ENCODE measurements around the gene SMOC2. TPM values are rescaled to one million over a fixed set of nuclear protein-coding genes. Genes with fewer than 3 reads are reported as not detected.

The SMOC2 gene
- total and polyA plus RNA-seq, 2 donors (not counting 1 experiment from before 2014, with no cell fraction given): 0.37 TPM; not detected in 1

DNA sequence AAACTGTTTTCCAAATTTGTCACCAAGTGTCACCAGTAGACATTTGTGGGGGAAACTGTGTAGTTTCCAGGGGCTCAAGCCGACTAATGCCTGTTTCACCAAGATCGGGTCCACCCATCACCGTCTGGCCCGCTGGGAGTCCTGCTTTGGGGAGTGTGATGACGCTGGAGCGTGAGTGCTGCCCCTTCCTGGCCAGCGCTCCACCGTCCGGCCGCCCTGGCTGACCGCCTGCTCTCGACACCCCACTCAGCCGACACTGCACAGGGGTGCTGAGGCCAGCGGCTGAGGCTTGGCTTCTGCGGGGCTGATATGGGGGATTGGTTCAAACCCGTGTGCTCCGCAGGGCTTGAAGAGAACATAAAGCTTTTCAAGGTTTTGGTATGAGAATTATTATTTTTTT is 160.1 kb downstream of the SMOC2 start:
- no peak overlapping the region for H3K27ac ChIP-seq (ENCODE audit: low read length in 2 of 2)
- Mint-ChIP-seq H3K4me1 (no peaks in the 10 kb centered on the region), H3K4me3 (no peak overlapping the region), H3K27ac (no peak overlapping the region), H3K9me3 (ENCODE audit: insufficient read depth) (no peaks in the 10 kb centered on the region), H3K27me3 (no peaks in the 10 kb centered on the region)
- H3K27me3 ChIP-seq (replicated peaks in 1 of 4; ENCODE audit: control extremely low read depth in 1 of 4, control insufficient read depth in 3 of 4, insufficient read depth in 4 of 4, low read length in 3 of 4): no peaks in the 10 kb centered on the region
- no peak for ATAC-seq (ENCODE audit: low read depth)
- ChIA-PET POLR2A (no interaction called here), CTCF (no interaction called here)
- H3K4me3 ChIP-seq (ENCODE audit: control extremely low read depth in 1 of 5, extremely low read depth in 1 of 5, insufficient read depth in 1 of 5, low read depth in 2 of 5, low read length in 4 of 5): no peak overlapping the region
- no peak for DNase-seq
- H3K36me3 ChIP-seq (replicated peaks in 1 of 2; ENCODE audit: control extremely low read depth in 1 of 2, control insufficient read depth in 1 of 2, extremely low read depth in 1 of 2, insufficient read depth in 2 of 2, low read length in 1 of 2): no peaks in the 10 kb centered on the region
- H3K4me1 ChIP-seq (ENCODE audit: control insufficient read depth in 2 of 2, insufficient read depth in 2 of 2, low read length in 2 of 2): no peaks in the 10 kb centered on the region
- TF ChIP-seq EZH2 (IDR thresholded peaks at IDR 0.05; ENCODE audit: borderline replicate concordance, insufficient read depth, low read depth, low read length, poor library complexity, severe bottlenecking): no peak
- TF ChIP-seq, protein P1, sequence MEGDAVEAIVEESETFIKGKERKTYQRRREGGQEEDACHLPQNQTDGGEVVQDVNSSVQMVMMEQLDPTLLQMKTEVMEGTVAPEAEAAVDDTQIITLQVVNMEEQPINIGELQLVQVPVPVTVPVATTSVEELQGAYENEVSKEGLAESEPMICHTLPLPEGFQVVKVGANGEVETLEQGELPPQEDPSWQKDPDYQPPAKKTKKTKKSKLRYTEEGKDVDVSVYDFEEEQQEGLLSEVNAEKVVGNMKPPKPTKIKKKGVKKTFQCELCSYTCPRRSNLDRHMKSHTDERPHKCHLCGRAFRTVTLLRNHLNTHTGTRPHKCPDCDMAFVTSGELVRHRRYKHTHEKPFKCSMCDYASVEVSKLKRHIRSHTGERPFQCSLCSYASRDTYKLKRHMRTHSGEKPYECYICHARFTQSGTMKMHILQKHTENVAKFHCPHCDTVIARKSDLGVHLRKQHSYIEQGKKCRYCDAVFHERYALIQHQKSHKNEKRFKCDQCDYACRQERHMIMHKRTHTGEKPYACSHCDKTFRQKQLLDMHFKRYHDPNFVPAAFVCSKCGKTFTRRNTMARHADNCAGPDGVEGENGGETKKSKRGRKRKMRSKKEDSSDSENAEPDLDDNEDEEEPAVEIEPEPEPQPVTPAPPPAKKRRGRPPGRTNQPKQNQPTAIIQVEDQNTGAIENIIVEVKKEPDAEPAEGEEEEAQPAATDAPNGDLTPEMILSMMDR (IDR thresholded peaks at IDR 0.05): no peak
- no peak overlapping the region for H3K9ac ChIP-seq (ENCODE audit: low read length)
- no peak overlapping the region for H3K4me2 ChIP-seq (replicated peaks; ENCODE audit: low read depth, low read length, poor library complexity, severe bottlenecking)
- H2AFZ ChIP-seq (ENCODE audit: insufficient read depth, low read depth, low read length, poor library complexity, severe bottlenecking): no peak overlapping the region
- H4K20me1 ChIP-seq (ENCODE audit: control insufficient read depth, insufficient read depth, low read length, poor library complexity, severe bottlenecking): no peaks in the 10 kb centered on the region
- H3K9me3 ChIP-seq (ENCODE audit: control extremely low read depth in 1 of 3, control insufficient read depth in 2 of 3, insufficient read depth in 1 of 3, low read length in 2 of 3): peaks cover 0 to 25% (median 0%) of the 10 kb centered on the region in 3 donors
- no peaks in the 10 kb centered on the region for H3K79me2 ChIP-seq (ENCODE audit: control insufficient read depth, insufficient read depth, low read length)
- 97% methylated on average over 17 of the region's 17 CpGs for WGBS (ENCODE audit: insufficient coverage)
- intact Hi-C loops (cut with micrococcal nuclease): no loop called here

DNA sequence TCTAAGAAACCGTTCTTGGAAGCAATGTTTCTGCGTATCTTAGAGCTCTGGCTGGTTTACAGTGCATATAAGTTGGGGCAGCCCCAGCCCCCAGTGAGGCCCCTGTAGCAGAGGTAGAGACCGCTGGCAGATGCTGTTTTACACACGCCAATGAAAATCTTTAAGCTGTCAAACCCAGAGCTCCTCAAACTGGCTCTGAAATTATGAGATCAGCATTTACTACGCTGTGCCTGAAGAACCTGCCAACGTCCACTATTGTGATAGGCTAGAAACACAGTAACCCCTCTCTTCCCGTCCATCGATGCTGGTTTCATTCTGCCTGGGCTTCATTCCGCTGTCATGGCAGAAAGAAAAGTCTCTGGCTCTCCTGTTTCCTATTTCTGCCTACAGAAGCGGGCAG is 160.6 kb downstream of the SMOC2 start:
- DNase-seq (no peak), ATAC-seq (ENCODE audit: low read depth) (no peak)
- H3K36me3 ChIP-seq (replicated peaks in 1 of 2; ENCODE audit: control extremely low read depth in 1 of 2, control insufficient read depth in 1 of 2, extremely low read depth in 1 of 2, insufficient read depth in 2 of 2, low read length in 1 of 2): no peaks in the 10 kb centered on the region
- POLR2A ChIA-PET: no interaction called here
- H2AFZ ChIP-seq (ENCODE audit: insufficient read depth, low read depth, low read length, poor library complexity, severe bottlenecking): no peak overlapping the region
- intact Hi-C loops (cut with micrococcal nuclease): no loop called here
- no peak overlapping the region for H3K4me2 ChIP-seq (replicated peaks; ENCODE audit: low read depth, low read length, poor library complexity, severe bottlenecking)
- no peak overlapping the region for H3K27ac ChIP-seq (ENCODE audit: low read length in 2 of 2)
- TF ChIP-seq, protein P1 (IDR thresholded peaks at IDR 0.05): no peak
- no peak for TF ChIP-seq EZH2 (IDR thresholded peaks at IDR 0.05; ENCODE audit: borderline replicate concordance, insufficient read depth, low read depth, low read length, poor library complexity, severe bottlenecking)
- 92% methylated on average over 9 of the region's 10 CpGs for WGBS (ENCODE audit: insufficient coverage)
- no peaks in the 10 kb centered on the region for H3K27me3 ChIP-seq (replicated peaks in 1 of 4; ENCODE audit: control extremely low read depth in 1 of 4, control insufficient read depth in 3 of 4, insufficient read depth in 4 of 4, low read length in 3 of 4)
- no peaks in the 10 kb centered on the region for H3K79me2 ChIP-seq (ENCODE audit: control insufficient read depth, insufficient read depth, low read length)
- Mint-ChIP-seq H3K4me1 (no peaks in the 10 kb centered on the region), H3K9me3 (ENCODE audit: insufficient read depth) (no peaks in the 10 kb centered on the region), H3K27ac (no peak overlapping the region), H3K4me3 (no peak overlapping the region), H3K27me3 (no peaks in the 10 kb centered on the region)
- H3K4me1 ChIP-seq (ENCODE audit: control insufficient read depth in 2 of 2, insufficient read depth in 2 of 2, low read length in 2 of 2): no peaks in the 10 kb centered on the region
- H3K9ac ChIP-seq (ENCODE audit: low read length): no peak overlapping the region
- no peaks in the 10 kb centered on the region for H4K20me1 ChIP-seq (ENCODE audit: control insufficient read depth, insufficient read depth, low read length, poor library complexity, severe bottlenecking)
- CTCF ChIA-PET: no interaction called here
- H3K4me3 ChIP-seq (ENCODE audit: control extremely low read depth in 1 of 5, extremely low read depth in 1 of 5, insufficient read depth in 1 of 5, low read depth in 2 of 5, low read length in 4 of 5): no peak overlapping the region
- H3K9me3 ChIP-seq (ENCODE audit: control extremely low read depth in 1 of 3, control insufficient read depth in 2 of 3, insufficient read depth in 1 of 3, low read length in 2 of 3): peaks cover 0 to 25% (median 0%) of the 10 kb centered on the region in 3 donors

All from B cell (primary cell).